HG02759 (cell line): ENCODE data around the gene RIMS4.

ENCODE experiments used
- ATAC-seq: cut with Tn5 transposase; IDR thresholded peaks from one replicate; pipeline ENCODE4 v1.9.1; 2021; ENCODE audit warnings: mild to moderate bottlenecking, moderate library complexity; ENCODE audit not compliant: unreplicated experiment

The RIMS4 gene

GRCh38 chr20:44810391-44811149 lies at the start of gene RIMS4:
TSS of gene RIMS4 (minus strand) at chr20:44810546. CDS start at chr20:44810271, 275 bp downstream.
- no peak for ATAC-seq

GRCh38 chr20:44858606-44859360 lies 48.4 kb upstream of the RIMS4 start:
- ATAC-seq, result no peak

GRCh38 chr20:44856856-44857448 lies 46.6 kb upstream of the RIMS4 start:
- ATAC-seq, result no peak

- no peak for ATAC-seq
Measured at GRCh38 chr20:44856442-44856841, 46.1 kb upstream of the RIMS4 start.

GRCh38 chr20:44851545-44851944 lies 41.2 kb upstream of the RIMS4 start:
- no peak for ATAC-seq

GRCh38 chr20:44850837-44851236 lies 40.5 kb upstream of the RIMS4 start:
- ATAC-seq, result no peak

GRCh38 chr20:44850272-44850671 lies 39.9 kb upstream of the RIMS4 start:
- no peak for ATAC-seq

GRCh38 chr20:44849703-44850102 lies 39.4 kb upstream of the RIMS4 start:
- ATAC-seq, result no peak

GRCh38 chr20:44848254-44849015 lies 38.1 kb upstream of the RIMS4 start:
- ATAC-seq, result no peak

- no peak for ATAC-seq
Measured at GRCh38 chr20:44843876-44844275, 33.5 kb upstream of the RIMS4 start.

- no peak for ATAC-seq
Measured at GRCh38 chr20:44841955-44842354, 31.6 kb upstream of the RIMS4 start.

- ATAC-seq, result no peak
Measured at GRCh38 chr20:44840826-44841225, 30.5 kb upstream of the RIMS4 start.

GRCh38 chr20:44839481-44839880 lies 29.1 kb upstream of the RIMS4 start:
- ATAC-seq, result no peak

GRCh38 chr20:44838521-44838920 lies 28.2 kb upstream of the RIMS4 start:
- no peak for ATAC-seq

GRCh38 chr20:44837946-44838345 lies 27.6 kb upstream of the RIMS4 start:
- ATAC-seq, result no peak

- ATAC-seq, result no peak
Measured at GRCh38 chr20:44836601-44837120, 26.3 kb upstream of the RIMS4 start.

GRCh38 chr20:44835661-44836221 lies 25.4 kb upstream of the RIMS4 start:
- ATAC-seq, result no peak

GRCh38 chr20:44835116-44835515 lies 24.8 kb upstream of the RIMS4 start:
- ATAC-seq, result no peak

- ATAC-seq, result no peak
Measured at GRCh38 chr20:44834693-44835092, 24.3 kb upstream of the RIMS4 start.

- no peak for ATAC-seq
Measured at GRCh38 chr20:44833437-44833836, 23.1 kb upstream of the RIMS4 start.

- ATAC-seq, result no peak
Measured at GRCh38 chr20:44832724-44833123, 22.4 kb upstream of the RIMS4 start.
